H1 (cell line): ENCODE results near the gene APOM. TPM values are rescaled to one million over a fixed set of nuclear protein-coding genes. Genes with fewer than 3 reads are reported as not detected.

ENCODE experiments used
- CEBPB ChIP-seq: IDR thresholded peaks from 2 replicates; pipeline ENCODE4 v1.6.1; 2012; ENCODE audit warnings: low read depth, low read length
- CREB1 ChIP-seq: IDR thresholded peaks from 2 replicates; pipeline ENCODE4 v1.6.1; 2012; ENCODE audit warnings: inconsistent platforms
- EGR1 ChIP-seq: IDR thresholded peaks from 2 replicates; pipeline ENCODE4 v1.6.1; 2011; ENCODE audit warnings: low read depth, low read length, borderline replicate concordance
- HDAC2 ChIP-seq, 2 experiments: fragments of 300-600 bp in 1 of 2; sonication (generic) in 1 of 2; IDR thresholded peaks; 2 replicates each; pipeline ENCODE4 v1.6.1; 2011 to 2012; ENCODE audit warnings: low read depth in 2 of 2, low read length in 2 of 2, mild to moderate bottlenecking in 2 of 2, moderate library complexity in 2 of 2, borderline replicate concordance in 1 of 2, inconsistent platforms in 1 of 2
- NANOG ChIP-seq: IDR thresholded peaks from 2 replicates; pipeline ENCODE4 v1.6.1; 2011; ENCODE audit warnings: low read length, low read depth, mild to moderate bottlenecking, inconsistent platforms; ENCODE audit not compliant: insufficient read depth, poor library complexity, severe bottlenecking
- RAD21 ChIP-seq, 2 experiments: IDR thresholded peaks in 1 of 2; conservative IDR thresholded peaks in 1 of 2; 2 replicates each; pipeline ENCODE4 v1.6.1; 2011; ENCODE audit warnings: low read depth in 2 of 2, low read length in 2 of 2, improper control_type of control experiment in 1 of 2, inconsistent platforms in 1 of 2, mild to moderate bottlenecking in 1 of 2, moderate library complexity in 1 of 2
- RXRA ChIP-seq: IDR thresholded peaks from 2 replicates; pipeline ENCODE4 v1.6.1; 2011; ENCODE audit warnings: low read depth, mild to moderate bottlenecking, low read length, moderate library complexity; ENCODE audit not compliant: insufficient read depth
- SIN3A ChIP-seq, 2 experiments: IDR thresholded peaks in 1 of 2; conservative IDR thresholded peaks in 1 of 2; 2 replicates each; pipeline ENCODE4 v1.6.1; 2011 to 2012; ENCODE audit warnings: low read length in 2 of 2, improper control_type of control experiment in 1 of 2, low read depth in 1 of 2, mild to moderate bottlenecking in 1 of 2
- polyA plus RNA-seq, 7 experiments: library from polyadenylated mRNA; depleted of rRNA in 3 of 7; stranded (reverse) in 5 of 7; unstranded in 2 of 7; fragments of >200 nt in 5 of 7; fragments of 200-250 nt in 2 of 7; gene quantifications; 1 replicate in 5 of 7; 2 replicates in 1 of 7; 4 replicates in 1 of 7; pipeline versions ENCODE4 v1.2.1 to v1.2.3, GENCODE V29; 2011 to 2013; ENCODE audit warnings: missing spikeins in 2 of 7, mixed read lengths in 2 of 7
- total RNA-seq: library from RNA; stranded (reverse); fragmentation: NEBNext Ultra II Directional; extraction: Animal tissue kit (Norgen Biotek cat#: 25700); gene quantifications from 2 replicates; pipeline ENCODE4 v1.2.1, GENCODE V29; 2021
- TF ChIP-seq, protein P1 (sequence below): IDR thresholded peaks from 2 replicates; pipeline ENCODE4 v1.6.1; 2012; ENCODE audit warnings: low read length, inconsistent platforms

APOM gene
- total and polyA plus RNA-seq, 2 of the 8 experiments (the other 6 are each of a cell fraction or from before 2014, with no cell fraction given), result 3.4 to 12.0 TPM

DNA sequence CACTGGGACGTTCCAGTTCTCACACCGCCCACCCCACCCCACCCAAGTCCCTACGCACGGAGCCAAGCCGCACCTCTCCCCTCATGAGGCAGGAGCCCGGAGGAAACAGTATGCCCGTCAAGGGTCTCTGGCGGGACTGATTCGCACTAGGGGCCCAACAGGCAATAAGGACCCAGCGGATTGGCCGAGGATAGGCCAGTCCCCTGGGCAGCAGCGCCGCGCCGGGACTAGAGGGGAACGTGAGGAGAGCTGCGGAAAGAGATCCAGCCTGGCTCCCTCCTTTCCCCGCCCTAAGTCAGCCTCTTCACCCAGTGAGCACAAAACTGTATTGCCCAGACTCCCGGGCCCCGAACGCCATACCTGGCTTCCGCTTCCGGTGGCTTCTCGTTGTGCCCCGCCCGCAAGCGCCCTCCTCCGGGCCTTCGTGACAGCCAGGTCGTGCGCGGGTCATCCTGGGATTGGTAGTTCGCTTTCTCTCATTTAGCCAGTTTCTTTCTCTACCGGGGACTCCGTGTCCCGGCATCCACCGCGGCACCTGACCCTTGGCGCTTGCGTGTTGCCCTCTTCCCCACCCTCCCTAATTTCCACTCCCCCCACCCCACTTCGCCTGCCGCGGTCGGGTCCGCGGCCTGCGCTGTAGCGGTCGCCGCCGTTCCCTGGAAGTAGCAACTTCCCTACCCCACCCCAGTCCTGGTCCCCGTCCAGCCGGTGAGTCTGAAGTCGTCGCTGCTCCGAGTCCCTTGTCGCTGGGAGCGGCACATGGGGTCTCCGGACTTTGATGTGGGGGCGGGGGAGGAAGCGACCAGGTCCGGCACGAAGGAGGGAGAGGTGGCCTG lies 10.0 kb downstream of the APOM start, which contains the start of gene CSNK2B (continued):
- peak in 1 of 2 experiments; percentile 94; a peak in 2 of 4 replicates for TF ChIP-seq SIN3A (conservative IDR thresholded peaks at IDR 0.05 in 1 of 2, IDR thresholded peaks at IDR 0.05 in 1 of 2; ENCODE audit: low read depth in 1 of 2, low read length in 2 of 2)
- peak; percentile 62 for TF ChIP-seq CREB1
- no peak for TF ChIP-seq CEBPB
- TF ChIP-seq RAD21 (IDR thresholded peaks at IDR 0.05 in 1 of 2, conservative IDR thresholded peaks at IDR 0.05 in 1 of 2; ENCODE audit: low read depth in 2 of 2, low read length in 2 of 2), result no peak
- no peak for TF ChIP-seq RXRA
- TF ChIP-seq EGR1, result 0 out of 2 replicates have a peak, but pooled peaks have one; percentile 38
- TF ChIP-seq NANOG, result no peak
- peak in 1 of 2 experiments; percentile 77; a peak in 1 of 4 replicates for TF ChIP-seq HDAC2 (IDR thresholded peaks at IDR 0.05; ENCODE audit: borderline replicate concordance in 1 of 2, low read depth in 2 of 2, low read length in 2 of 2)
- TF ChIP-seq, protein P1, sequence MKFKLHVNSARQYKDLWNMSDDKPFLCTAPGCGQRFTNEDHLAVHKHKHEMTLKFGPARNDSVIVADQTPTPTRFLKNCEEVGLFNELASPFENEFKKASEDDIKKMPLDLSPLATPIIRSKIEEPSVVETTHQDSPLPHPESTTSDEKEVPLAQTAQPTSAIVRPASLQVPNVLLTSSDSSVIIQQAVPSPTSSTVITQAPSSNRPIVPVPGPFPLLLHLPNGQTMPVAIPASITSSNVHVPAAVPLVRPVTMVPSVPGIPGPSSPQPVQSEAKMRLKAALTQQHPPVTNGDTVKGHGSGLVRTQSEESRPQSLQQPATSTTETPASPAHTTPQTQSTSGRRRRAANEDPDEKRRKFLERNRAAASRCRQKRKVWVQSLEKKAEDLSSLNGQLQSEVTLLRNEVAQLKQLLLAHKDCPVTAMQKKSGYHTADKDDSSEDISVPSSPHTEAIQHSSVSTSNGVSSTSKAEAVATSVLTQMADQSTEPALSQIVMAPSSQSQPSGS, result no peak
- TF ChIP-seq, all 59 proteins: peak for 19
